ENCODE results near the gene IKZF3.
"Not testable (repeated sequence)": the region's sequence is repeated elsewhere in the genome, so short reads cannot be mapped to it uniquely, and the experiment has no call there.

Gene IKZF3

GRCh38 chr17:39863918-39864746 is at the start of gene IKZF3:
Gene IKZF3, minus strand, starts transcription at chr17:39864312. Its CDS starts 186 bp downstream, at chr17:39864126.
- DNase-seq, result peak; percentile 55

- DNase-seq, result no peak
Measured at GRCh38 chr17:39908789-39909352, 44.8 kb upstream of the IKZF3 start.

GRCh38 chr17:39904990-39905288 is 40.8 kb upstream of the IKZF3 start:
- no peak for DNase-seq

- DNase-seq, result no peak
Measured at GRCh38 chr17:39903158-39903884, 39.2 kb upstream of the IKZF3 start.

GRCh38 chr17:39902027-39902426 is 37.9 kb upstream of the IKZF3 start:
- DNase-seq, result not testable (repeated sequence)

GRCh38 chr17:39899215-39899614 is 35.1 kb upstream of the IKZF3 start:
- DNase-seq, result no peak

GRCh38 chr17:39898088-39898487 is 34.0 kb upstream of the IKZF3 start:
- DNase-seq, result no peak

GRCh38 chr17:39894681-39895376 is 30.7 kb upstream of the IKZF3 start:
- DNase-seq, result no peak

GRCh38 chr17:39889200-39889599 is 25.1 kb upstream of the IKZF3 start:
- no peak for DNase-seq

GRCh38 chr17:39887078-39887477 is 23.0 kb upstream of the IKZF3 start:
- no peak for DNase-seq

GRCh38 chr17:39886102-39886501 is 22.0 kb upstream of the IKZF3 start:
- not testable (repeated sequence) for DNase-seq

GRCh38 chr17:39872751-39873150 is 8.6 kb upstream of the IKZF3 start:
- no peak for DNase-seq

- no peak for DNase-seq
Measured at GRCh38 chr17:39871801-39872200, 7.7 kb upstream of the IKZF3 start.

- DNase-seq, result no peak
Measured at GRCh38 chr17:39870776-39871175, 6.7 kb upstream of the IKZF3 start.

- no peak for DNase-seq
Measured at GRCh38 chr17:39868554-39868942, 4.4 kb upstream of the IKZF3 start.

GRCh38 chr17:39867880-39868553 is 3.9 kb upstream of the IKZF3 start, which contains the start of gene ZPBP2:
Gene ZPBP2, plus strand, starts transcription at chr17:39868202. Its CDS starts 153 bp downstream, at chr17:39868355.
- peak; percentile 34 for DNase-seq

- DNase-seq, result peak; percentile 40
Measured at GRCh38 chr17:39867084-39867879, 3.2 kb upstream of the IKZF3 start.

- DNase-seq, result no peak
Measured at GRCh38 chr17:39866013-39866730, 2.1 kb upstream of the IKZF3 start.

- no peak for DNase-seq
Measured at GRCh38 chr17:39863244-39863917, 731 bp downstream of the IKZF3 start.

GRCh38 chr17:39861235-39861634 is 2.9 kb downstream of the IKZF3 start:
- DNase-seq, result no peak
